NOMO-1 treated with dmso at 0.1 percent for 144 hours (cell line): Measurements from ENCODE around the gene HSD3B7.
A peak's percentile ranks its signal among the peaks of the same experiment; 100 is the strongest.

ENCODE experiments used
- DNase-seq: peaks from one replicate; lab custom pipeline; 2025; ENCODE audit not compliant: unreplicated experiment; lab: John Stamatoyannopoulos, UW

The HSD3B7 gene

GRCh38 chr16:30956601-30957455 lies 28.2 kb upstream of the HSD3B7 start:
- peak; percentile 75 for DNase-seq

- DNase-seq, result peak; percentile 89
These were observed 27.4 kb upstream of the HSD3B7 start, which contains the start of gene SETD1A for GRCh38 chr16:30957456-30958174. Gene SETD1A, plus strand, starts transcription at chr16:30957754. Its CDS starts 978 bp downstream, at chr16:30958732.

- no peak for DNase-seq
These were observed 26.6 kb upstream of the HSD3B7 start for GRCh38 chr16:30958175-30959079.

DNA sequence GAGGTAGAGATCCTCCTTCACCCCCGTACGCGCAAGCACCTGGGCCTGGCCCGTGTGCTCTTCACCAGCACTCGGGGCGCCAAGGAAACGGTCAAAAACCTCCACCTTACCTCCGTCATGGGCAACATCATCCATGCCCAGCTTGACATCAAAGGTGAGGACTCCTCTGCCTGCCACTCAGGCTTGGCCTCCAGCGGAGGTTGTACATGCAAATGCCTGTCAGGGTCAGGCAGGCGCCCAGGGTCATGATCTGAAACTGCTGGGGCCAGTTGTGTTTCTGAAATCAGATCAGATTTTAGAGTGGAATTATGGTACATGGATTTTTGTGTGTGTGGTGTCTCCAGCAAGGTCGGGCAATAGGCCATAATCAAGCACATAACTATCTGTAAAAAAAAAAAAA lies 23.6 kb upstream of the HSD3B7 start:
- no peak for DNase-seq

- DNase-seq, result no peak
These were observed 21.0 kb upstream of the HSD3B7 start for GRCh38 chr16:30963925-30964511.

- no peak for DNase-seq
These were observed 20.3 kb upstream of the HSD3B7 start for GRCh38 chr16:30964574-30965226.

DNA sequence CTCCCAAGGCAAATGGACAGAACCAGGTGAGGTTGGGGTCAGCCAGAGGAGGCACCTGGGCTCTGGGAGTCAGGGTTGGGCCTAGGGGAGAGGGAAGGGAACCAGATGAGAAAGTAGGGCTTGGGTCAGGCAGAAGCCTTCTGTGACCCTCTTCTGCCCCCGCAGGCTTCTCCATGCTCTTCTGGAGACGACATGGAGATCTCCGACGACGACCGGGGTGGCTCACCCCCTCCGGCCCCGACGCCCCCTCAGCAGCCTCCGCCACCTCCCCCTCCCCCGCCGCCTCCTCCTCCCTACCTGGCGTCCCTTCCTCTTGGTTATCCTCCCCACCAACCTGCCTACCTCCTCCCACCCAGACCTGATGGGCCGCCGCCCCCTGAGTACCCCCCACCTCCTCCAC lies 19.6 kb upstream of the HSD3B7 start:
- DNase-seq, result no peak

GRCh38 chr16:30966033-30966619 lies 18.9 kb upstream of the HSD3B7 start:
- DNase-seq, result no peak

DNA sequence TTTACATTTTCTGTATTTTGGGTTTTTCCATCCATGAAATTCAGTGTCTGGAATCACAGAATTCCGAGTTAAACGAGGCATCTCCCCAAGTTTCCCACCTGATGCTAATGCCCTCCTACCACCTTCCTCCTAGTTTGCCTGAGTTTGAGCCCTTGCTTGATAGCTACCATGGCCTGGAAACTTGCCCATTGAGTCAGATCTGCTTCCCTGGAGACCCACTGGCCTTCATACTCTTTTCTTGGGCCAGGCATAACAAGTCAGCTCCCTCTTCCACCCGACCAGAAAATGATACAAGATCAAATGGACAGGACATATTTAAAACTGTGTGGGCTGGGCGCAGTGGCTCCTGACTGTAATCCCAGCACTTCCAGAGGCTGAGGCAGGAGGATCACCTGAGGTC lies 17.2 kb upstream of the HSD3B7 start:
- DNase-seq, result no peak

GRCh38 chr16:30969246-30969842 lies 15.7 kb upstream of the HSD3B7 start:
- DNase-seq, result no peak

GRCh38 chr16:30971298-30971697 lies 13.7 kb upstream of the HSD3B7 start:
- no peak for DNase-seq

- no peak for DNase-seq
These were observed 12.1 kb upstream of the HSD3B7 start for GRCh38 chr16:30972872-30973271.

GRCh38 chr16:30974348-30974747 lies 10.7 kb upstream of the HSD3B7 start:
- DNase-seq, result no peak

GRCh38 chr16:30976486-30976885 lies 8.5 kb upstream of the HSD3B7 start:
- DNase-seq, result no peak

GRCh38 chr16:30977502-30977901 lies 7.5 kb upstream of the HSD3B7 start:
- no peak for DNase-seq

DNA sequence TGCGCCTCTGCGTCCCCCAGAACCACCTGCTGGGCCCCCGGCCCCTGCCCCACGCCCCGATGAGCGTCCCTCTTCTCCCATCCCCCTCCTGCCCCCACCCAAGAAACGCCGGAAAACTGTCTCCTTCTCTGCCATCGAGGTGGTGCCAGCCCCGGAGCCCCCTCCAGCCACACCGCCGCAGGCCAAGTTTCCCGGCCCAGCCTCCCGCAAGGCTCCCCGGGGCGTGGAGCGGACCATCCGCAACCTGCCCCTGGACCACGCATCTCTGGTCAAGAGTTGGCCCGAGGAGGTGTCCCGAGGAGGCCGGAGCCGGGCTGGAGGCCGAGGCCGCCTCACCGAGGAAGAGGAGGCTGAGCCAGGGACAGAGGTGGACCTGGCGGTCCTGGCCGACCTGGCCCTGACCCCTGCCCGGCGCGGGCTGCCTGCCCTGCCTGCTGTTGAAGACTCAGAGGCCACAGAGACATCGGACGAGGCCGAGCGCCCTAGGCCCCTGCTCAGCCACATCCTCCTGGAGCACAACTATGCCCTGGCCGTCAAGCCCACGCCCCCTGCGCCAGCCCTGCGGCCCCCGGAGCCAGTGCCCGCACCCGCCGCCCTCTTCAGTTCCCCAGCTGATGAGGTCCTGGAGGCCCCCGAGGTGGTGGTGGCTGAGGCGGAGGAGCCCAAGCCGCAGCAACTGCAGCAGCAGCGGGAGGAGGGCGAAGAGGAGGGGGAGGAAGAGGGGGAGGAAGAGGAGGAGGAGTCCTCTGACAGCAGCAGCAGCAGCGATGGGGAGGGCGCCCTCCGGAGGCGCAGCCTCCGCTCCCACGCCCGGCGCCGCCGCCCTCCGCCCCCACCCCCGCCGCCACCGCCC lies 5.6 kb upstream of the HSD3B7 start:
- DNase-seq, result no peak

DNA sequence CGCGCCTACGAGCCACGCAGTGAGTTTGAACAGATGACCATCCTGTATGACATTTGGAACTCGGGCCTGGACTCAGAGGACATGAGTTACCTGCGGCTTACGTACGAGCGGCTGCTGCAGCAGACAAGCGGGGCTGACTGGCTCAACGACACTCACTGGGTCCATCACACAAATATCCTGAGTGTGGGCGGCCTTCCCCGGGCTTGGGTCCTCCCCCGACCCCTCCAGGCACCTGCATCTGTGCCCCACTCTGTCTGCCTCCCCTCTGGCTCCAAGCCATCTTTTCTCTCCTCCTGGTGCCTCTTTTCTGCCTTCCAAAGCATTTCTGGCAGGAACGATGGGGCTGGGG lies 5.0 kb upstream of the HSD3B7 start:
- no peak for DNase-seq

DNA sequence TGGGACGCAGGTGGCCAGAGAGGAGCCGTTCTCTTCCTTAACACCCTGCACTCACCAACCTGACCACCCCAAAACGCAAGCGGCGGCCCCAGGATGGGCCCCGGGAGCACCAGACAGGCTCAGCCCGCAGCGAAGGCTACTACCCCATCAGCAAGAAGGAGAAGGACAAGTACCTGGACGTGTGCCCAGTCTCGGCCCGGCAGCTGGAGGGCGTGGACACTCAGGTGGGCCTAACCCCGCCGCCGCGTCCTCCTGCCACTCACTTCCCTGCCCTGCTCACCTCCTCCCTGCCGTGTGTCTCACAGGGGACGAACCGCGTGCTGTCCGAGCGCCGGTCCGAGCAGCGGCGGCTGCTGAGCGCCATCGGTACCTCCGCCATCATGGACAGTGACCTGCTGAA lies 4.6 kb upstream of the HSD3B7 start:
- DNase-seq, result no peak

- DNase-seq, result no peak
These were observed 4.0 kb upstream of the HSD3B7 start for GRCh38 chr16:30980959-30981358.
